Measurements from ENCODE around the gene DDX24. TPM values are rescaled to one million over a fixed set of nuclear protein-coding genes. Genes with fewer than 3 reads are reported as not detected.

The DDX24 gene
- total RNA-seq, 2 donors from 2014 or later: 478 to 531 TPM

- DNase-seq (no peak), ATAC-seq (no peak)
- H3K9me3 ChIP-seq (ENCODE audit: control insufficient read depth, low read length, poor library complexity, severe bottlenecking): no peaks in the 10 kb centered on the region
- peak overlapping the region; percentile 12 for H3K4me3 Mint-ChIP-seq
- H3K36me3 Mint-ChIP-seq (ENCODE audit: low read depth): peaks cover 6% of the 10 kb centered on the region
- peaks cover 11% of the 10 kb centered on the region for H3K4me1 Mint-ChIP-seq
- peak overlapping the region; percentile 86 for H3K27ac Mint-ChIP-seq
- H3K27me3 Mint-ChIP-seq: no peaks in the 10 kb centered on the region
These were observed 34.2 kb downstream of the DDX24 start for GRCh38 chr14:94046696-94047250.

- Mint-ChIP-seq H3K27me3 (no peaks in the 10 kb centered on the region), H3K27ac (peak overlapping the region; percentile 86), H3K36me3 (ENCODE audit: low read depth) (peaks cover 4% of the 10 kb centered on the region), H3K4me1 (peaks cover 15% of the 10 kb centered on the region), H3K4me3 (peak overlapping the region; percentile 69)
- H3K9me3 ChIP-seq (ENCODE audit: control insufficient read depth, low read length, poor library complexity, severe bottlenecking): no peaks in the 10 kb centered on the region
- no peak for ATAC-seq
- DNase-seq: no peak
These were observed 35.2 kb downstream of the DDX24 start for GRCh38 chr14:94045563-94046345.

GRCh38 chr14:94045101-94045500, 35.9 kb downstream of the DDX24 start:
- H3K9me3 ChIP-seq (ENCODE audit: control insufficient read depth, low read length, poor library complexity, severe bottlenecking): no peaks in the 10 kb centered on the region
- H3K27ac Mint-ChIP-seq: peak overlapping the region; percentile 86
- H3K27me3 Mint-ChIP-seq: no peaks in the 10 kb centered on the region
- DNase-seq: no peak
- ATAC-seq: no peak
- peaks cover 4% of the 10 kb centered on the region for H3K36me3 Mint-ChIP-seq (ENCODE audit: low read depth)
- H3K4me1 Mint-ChIP-seq: peaks cover 18% of the 10 kb centered on the region
- peak overlapping the region; percentile 63 for H3K4me3 Mint-ChIP-seq

GRCh38 chr14:94044476-94045091, 36.4 kb downstream of the DDX24 start:
- H3K9me3 ChIP-seq (ENCODE audit: control insufficient read depth, low read length, poor library complexity, severe bottlenecking): no peaks in the 10 kb centered on the region
- Mint-ChIP-seq H3K27me3 (no peaks in the 10 kb centered on the region), H3K27ac (peak overlapping the region; percentile 86), H3K36me3 (ENCODE audit: low read depth) (peaks cover 4% of the 10 kb centered on the region), H3K4me1 (peaks cover 18% of the 10 kb centered on the region), H3K4me3 (peak overlapping the region; percentile 75)
- DNase-seq (no peak), ATAC-seq (no peak)

GRCh38 chr14:94043756-94044475, 37.1 kb downstream of the DDX24 start:
- no peaks in the 10 kb centered on the region for H3K27me3 Mint-ChIP-seq
- H3K27ac Mint-ChIP-seq: peak overlapping the region; percentile 86
- no peaks in the 10 kb centered on the region for H3K9me3 ChIP-seq (ENCODE audit: control insufficient read depth, low read length, poor library complexity, severe bottlenecking)
- peaks cover 4% of the 10 kb centered on the region for H3K36me3 Mint-ChIP-seq (ENCODE audit: low read depth)
- H3K4me3 Mint-ChIP-seq: peak overlapping the region; percentile 75
- DNase-seq (no peak), ATAC-seq (peak; percentile 8)
- H3K4me1 Mint-ChIP-seq: peaks cover 18% of the 10 kb centered on the region

DNA sequence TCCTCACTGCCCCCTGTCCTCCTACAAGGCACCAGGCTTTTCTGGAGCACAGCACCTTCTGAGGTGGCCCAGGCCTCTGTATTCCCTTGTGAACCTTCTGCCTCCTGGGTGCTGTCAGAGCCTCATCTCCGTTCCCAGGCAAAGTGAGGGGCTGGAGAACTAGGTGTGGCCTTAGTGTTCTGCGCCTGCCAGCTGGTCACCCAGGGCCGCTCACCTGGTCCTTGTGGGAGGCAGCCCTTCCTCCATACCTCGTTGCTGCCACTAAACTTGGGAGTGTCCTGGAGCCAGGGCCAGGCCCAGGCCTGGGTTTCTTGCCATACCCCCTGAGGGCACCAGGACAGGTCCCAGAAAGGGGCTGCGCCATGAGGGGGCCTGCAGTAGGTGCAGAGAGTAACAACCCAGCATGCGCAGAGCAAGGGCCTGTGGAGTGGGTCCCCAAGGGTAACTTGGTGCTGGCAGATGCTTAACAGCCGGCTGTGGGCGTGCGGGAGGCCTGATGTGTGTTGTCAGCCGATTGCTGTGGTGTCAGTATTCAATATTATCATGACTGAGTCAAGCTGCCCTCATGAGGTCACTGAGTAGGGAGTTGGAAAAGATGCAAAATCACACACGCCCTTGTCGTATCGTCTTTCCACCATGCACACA, 37.8 kb downstream of the DDX24 start:
- no peaks in the 10 kb centered on the region for H3K9me3 ChIP-seq (ENCODE audit: control insufficient read depth, low read length, poor library complexity, severe bottlenecking)
- H3K36me3 Mint-ChIP-seq (ENCODE audit: low read depth): peaks cover 4% of the 10 kb centered on the region
- peak overlapping the region; percentile 86 for H3K27ac Mint-ChIP-seq
- ATAC-seq (peak; percentile 4), DNase-seq (no peak)
- H3K4me1 Mint-ChIP-seq: peaks cover 18% of the 10 kb centered on the region
- peak overlapping the region; percentile 45 for H3K4me3 Mint-ChIP-seq
- no peaks in the 10 kb centered on the region for H3K27me3 Mint-ChIP-seq

GRCh38 chr14:94042433-94043091, 38.4 kb downstream of the DDX24 start:
- no peak overlapping the region for H3K4me3 Mint-ChIP-seq
- H3K27ac Mint-ChIP-seq: peak overlapping the region; percentile 94
- no peak for DNase-seq

GRCh38 chr14:94041551-94042346, 39.3 kb downstream of the DDX24 start:
- Mint-ChIP-seq H3K4me3 (peak overlapping the region; percentile 80), H3K27ac (peak overlapping the region; percentile 94)
- peak; percentile 7 for ATAC-seq

More at GRCh38 chr14:94042433-94043091, 38.4 kb downstream of the DDX24 start:
- peak; percentile 4 for ATAC-seq
- Mint-ChIP-seq H3K36me3 (ENCODE audit: low read depth) (peaks cover 4% of the 10 kb centered on the region), H3K4me1 (peaks cover 18% of the 10 kb centered on the region), H3K27me3 (no peaks in the 10 kb centered on the region)
- no peaks in the 10 kb centered on the region for H3K9me3 ChIP-seq (ENCODE audit: control insufficient read depth, low read length, poor library complexity, severe bottlenecking)

DNA sequence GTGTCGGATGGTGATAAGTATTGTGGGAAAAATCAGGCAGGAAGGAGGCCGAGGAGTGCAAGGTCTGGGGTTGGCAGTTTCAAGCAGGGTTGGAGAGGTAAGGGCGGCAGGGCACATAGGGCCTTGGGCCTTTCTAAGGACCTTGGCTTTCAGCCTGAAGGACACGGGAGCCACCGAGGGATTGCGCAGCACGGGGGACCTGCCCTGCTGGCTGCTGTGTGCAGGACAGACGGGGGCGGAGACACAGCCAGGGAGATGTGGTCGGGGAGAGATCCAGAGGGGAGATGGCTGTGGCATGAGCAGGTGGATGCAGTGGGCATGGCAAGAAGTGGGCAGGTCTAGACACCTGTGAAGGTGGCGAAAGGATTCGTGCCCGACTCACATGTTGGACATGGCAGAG, 40.2 kb downstream of the DDX24 start:
- ATAC-seq (no peak), DNase-seq (no peak)
- Mint-ChIP-seq H3K27ac (peak overlapping the region; percentile 94), H3K36me3 (ENCODE audit: low read depth) (peaks cover 4% of the 10 kb centered on the region), H3K4me1 (peaks cover 21% of the 10 kb centered on the region), H3K27me3 (no peaks in the 10 kb centered on the region), H3K4me3 (peak overlapping the region; percentile 80)
- no peaks in the 10 kb centered on the region for H3K9me3 ChIP-seq (ENCODE audit: control insufficient read depth, low read length, poor library complexity, severe bottlenecking)

More at GRCh38 chr14:94041551-94042346, 39.3 kb downstream of the DDX24 start:
- DNase-seq: no peak
- Mint-ChIP-seq H3K27me3 (no peaks in the 10 kb centered on the region), H3K4me1 (peaks cover 19% of the 10 kb centered on the region), H3K36me3 (ENCODE audit: low read depth) (peaks cover 4% of the 10 kb centered on the region)
- H3K9me3 ChIP-seq (ENCODE audit: control insufficient read depth, low read length, poor library complexity, severe bottlenecking): no peaks in the 10 kb centered on the region

- Mint-ChIP-seq H3K27ac (peak overlapping the region; percentile 94), H3K4me1 (peaks cover 18% of the 10 kb centered on the region), H3K36me3 (ENCODE audit: low read depth) (peaks cover 2% of the 10 kb centered on the region), H3K4me3 (peak overlapping the region; percentile 80), H3K27me3 (no peaks in the 10 kb centered on the region)
- ATAC-seq (no peak), DNase-seq (no peak)
- H3K9me3 ChIP-seq (ENCODE audit: control insufficient read depth, low read length, poor library complexity, severe bottlenecking): no peaks in the 10 kb centered on the region
These were observed 40.8 kb downstream of the DDX24 start for GRCh38 chr14:94040247-94040646.

DNA sequence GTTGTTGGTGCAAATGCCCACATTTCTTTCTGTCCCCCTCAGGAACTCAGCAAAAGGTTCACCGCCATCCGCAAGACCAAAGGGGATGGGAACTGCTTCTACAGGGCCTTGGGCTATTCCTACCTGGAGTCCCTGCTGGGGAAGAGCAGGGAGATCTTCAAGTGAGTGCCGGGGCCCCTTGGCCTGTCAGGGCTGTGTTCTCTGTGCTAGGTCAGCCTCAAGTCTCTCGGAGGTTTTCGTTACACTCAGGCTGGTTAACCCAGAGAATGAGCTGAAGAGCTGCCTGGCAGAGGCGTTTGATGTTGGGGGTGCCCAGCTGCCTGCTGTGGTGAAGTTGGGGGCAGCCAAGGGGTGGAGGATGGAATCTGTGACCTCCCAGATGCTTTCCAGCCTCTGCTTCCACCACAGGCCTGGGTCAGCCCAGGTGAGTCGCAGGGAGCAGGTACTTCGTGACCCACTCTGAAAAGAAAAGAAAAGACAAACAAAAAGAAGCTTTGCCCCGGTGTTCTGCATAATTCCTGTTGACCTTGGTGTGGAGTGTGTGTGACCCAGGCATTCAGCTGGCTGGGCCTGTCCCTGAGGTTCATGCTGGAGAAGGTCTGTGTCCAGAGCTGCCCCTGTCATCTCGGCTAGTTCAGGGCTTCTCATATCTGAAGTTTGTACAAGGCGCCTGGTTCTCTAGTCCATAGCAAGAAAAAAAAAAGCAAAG, 41.9 kb downstream of the DDX24 start:
- Mint-ChIP-seq H3K27me3 (no peaks in the 10 kb centered on the region), H3K36me3 (ENCODE audit: low read depth) (no peaks in the 10 kb centered on the region), H3K27ac (peak overlapping the region; percentile 94), H3K4me3 (peak overlapping the region; percentile 69), H3K4me1 (peaks cover 18% of the 10 kb centered on the region)
- H3K9me3 ChIP-seq (ENCODE audit: control insufficient read depth, low read length, poor library complexity, severe bottlenecking): no peaks in the 10 kb centered on the region
- ATAC-seq (no peak), DNase-seq (no peak)
